Gastroesophageal sphincter (tissue), 4 donors: Measurements from ENCODE around the gene IKZF3. TPM values are rescaled to one million over a fixed set of nuclear protein-coding genes. Genes with fewer than 3 reads are reported as not detected.
"Not testable (repeated sequence)": the region's sequence is repeated elsewhere in the genome, so short reads cannot be mapped to it uniquely, and the experiment has no call there.

Experiments used
- ATAC-seq: fragments of 150-250 bp; one replicate; pipeline ENCODE4 v1.9.1; 2016; ENCODE audit warnings: mild to moderate bottlenecking, moderate library complexity
- H3K27ac ChIP-seq, 4 donors: fragments of 200-600 bp; sonication (generic) in 3 of 4; 1 replicate in 3 of 4; 2 replicates in 1 of 4; pipeline ENCODE4 v1.5.1; 2016 to 2019
- H3K27me3 ChIP-seq: fragments of 200-600 bp; sonication (generic); one replicate; pipeline ENCODE4 v1.5.1; 2019
- H3K36me3 ChIP-seq, 2 donors: fragments of 200-600 bp; sonication (generic); one replicate each; pipeline ENCODE4 v1.5.1; 2019; ENCODE audit warnings: control low read depth in 1 of 2
- H3K4me1 ChIP-seq, 3 donors: fragments of 200-600 bp; sonication (generic); 1 replicate in 2 of 3; 2 replicates in 1 of 3; pipeline ENCODE4 v1.5.1; 2016 to 2019; ENCODE audit warnings: control low read depth in 2 of 3
- H3K4me3 ChIP-seq, 2 donors: fragments of 200-600 bp; sonication (generic); one replicate each; pipeline ENCODE4 v1.5.1; 2019; ENCODE audit warnings: mild to moderate bottlenecking in 1 of 2, moderate library complexity in 1 of 2
- H3K9me3 ChIP-seq, 3 donors: fragments of 200-600 bp; sonication (generic); one replicate each; pipeline ENCODE4 v1.5.1; 2017 to 2019; ENCODE audit warnings: control low read depth in 2 of 3
- CTCF ChIP-seq, 4 experiments: fragments of 200-600 bp in 2 of 4; fragments of 450-650 bp in 2 of 4; sonication (generic) in 1 of 4; IDR thresholded peaks; one replicate each; pipeline ENCODE4 v1.5.1; 2017 to 2019; ENCODE audit warnings: antibody characterized with exemption in 4 of 4, mild to moderate bottlenecking in 2 of 4, moderate library complexity in 2 of 4
- EP300 ChIP-seq: sonication (generic); formaldehyde crosslinking; IDR thresholded peaks from one replicate; pipeline ENCODE4 v1.6.1; 2017; ENCODE audit warnings: antibody characterized with exemption, mild to moderate bottlenecking
- POLR2A ChIP-seq, 2 donors: fragments of 450-650 bp; IDR thresholded peaks; one replicate each; pipeline ENCODE4 v1.6.1; 2017; ENCODE audit warnings: antibody characterized with exemption in 2 of 2, mild to moderate bottlenecking in 2 of 2, moderate library complexity in 1 of 2
- POLR2AphosphoS5 ChIP-seq: sonication (generic); formaldehyde crosslinking; IDR thresholded peaks from one replicate; pipeline ENCODE4 v1.6.1; 2017; ENCODE audit warnings: antibody characterized with exemption
- WGBS, 2 donors: methylation state at CpG; one replicate each; pipeline ENCODE4 v1.1.5; 2018; ENCODE audit warnings: low coverage in 1 of 2; 5-methylcytosine and 5-hydroxymethylcytosine counted together
- total RNA-seq, 4 donors: library from RNA; depleted of rRNA; stranded (reverse); fragments of >200 nt; gene quantifications; one replicate each; pipeline ENCODE4 v1.1.0, GENCODE V29; 2016

Gene IKZF3
- total RNA-seq, 4 donors from 2014 or later = 0.62 to 1.5 (median 0.95) TPM

GRCh38 chr17:39899215-39899614, 35.1 kb upstream of the IKZF3 start:
- TF ChIP-seq EP300 (no peak), POLR2A (IDR thresholded peaks at IDR 0.05) (no peak), POLR2AphosphoS5 (no peak), CTCF (IDR thresholded peaks at IDR 0.05) (no peak)
- Histone ChIP-seq H3K36me3 (peaks cover 0 to 12% of the 10 kb centered on the region in 2 donors), H3K4me3 (no peak overlapping the region), H3K9me3 (no peaks in the 10 kb centered on the region), H3K4me1 (no peaks in the 10 kb centered on the region), H3K27me3 (peaks cover 3% of the 10 kb centered on the region), H3K27ac (no peak overlapping the region)
- ATAC-seq = no peak

- Histone ChIP-seq H3K27me3 (peaks cover 12% of the 10 kb centered on the region), H3K36me3 (peaks cover 0 to 2% of the 10 kb centered on the region in 2 donors), H3K27ac (no peak overlapping the region), H3K4me1 (no peaks in the 10 kb centered on the region), H3K4me3 (no peak overlapping the region), H3K9me3 (no peaks in the 10 kb centered on the region)
- ATAC-seq = no peak
- 97 to 100% methylated on average over 3 to 4 of the region's 4 CpGs for WGBS, 2 donors
- TF ChIP-seq POLR2A (IDR thresholded peaks at IDR 0.05) (no peak), EP300 (no peak), POLR2AphosphoS5 (no peak), CTCF (IDR thresholded peaks at IDR 0.05) (no peak)
Observed at GRCh38 chr17:39898088-39898487, 34.0 kb upstream of the IKZF3 start.

GRCh38 chr17:39894681-39895376, 30.7 kb upstream of the IKZF3 start:
- ATAC-seq = no peak
- H3K27ac ChIP-seq = no peak overlapping the region
- H3K9me3 ChIP-seq = peaks cover 0 to 5% (median 0%) of the 10 kb centered on the region in 3 donors
- WGBS, 2 donors = 11% methylated on average over 3 of the region's 3 CpGs; no CpG with 5 or more reads in 1 of the 2 donors
- H3K4me1 ChIP-seq = no peaks in the 10 kb centered on the region
- peaks cover 42% of the 10 kb centered on the region for H3K27me3 ChIP-seq
- TF ChIP-seq CTCF (IDR thresholded peaks at IDR 0.05) (no peak), POLR2AphosphoS5 (no peak), EP300 (no peak), POLR2A (IDR thresholded peaks at IDR 0.05) (no peak)
- no peak overlapping the region for H3K4me3 ChIP-seq
- no peaks in the 10 kb centered on the region for H3K36me3 ChIP-seq

GRCh38 chr17:39889200-39889599, 25.1 kb upstream of the IKZF3 start:
- TF ChIP-seq CTCF (IDR thresholded peaks at IDR 0.05) (no peak), EP300 (no peak), POLR2AphosphoS5 (no peak)
- WGBS, 2 donors = 21 to 29% methylated on average over 2 of the region's 2 CpGs

GRCh38 chr17:39887078-39887477, 23.0 kb upstream of the IKZF3 start:
- Histone ChIP-seq H3K4me1 (no peaks in the 10 kb centered on the region), H3K9me3 (peaks cover 0 to 5% (median 0%) of the 10 kb centered on the region in 3 donors), H3K27me3 (peaks cover 55% of the 10 kb centered on the region), H3K36me3 (no peaks in the 10 kb centered on the region), H3K27ac (no peak overlapping the region), H3K4me3 (no peak overlapping the region)
- ATAC-seq = no peak
- TF ChIP-seq EP300 (no peak), POLR2A (IDR thresholded peaks at IDR 0.05) (no peak), POLR2AphosphoS5 (no peak), CTCF (IDR thresholded peaks at IDR 0.05) (no peak)

More at GRCh38 chr17:39889200-39889599, 25.1 kb upstream of the IKZF3 start:
- peaks cover 69% of the 10 kb centered on the region for H3K27me3 ChIP-seq
- no peak overlapping the region for H3K27ac ChIP-seq
- ATAC-seq = no peak
- no peaks in the 10 kb centered on the region for H3K36me3 ChIP-seq
- H3K4me1 ChIP-seq = no peaks in the 10 kb centered on the region
- H3K4me3 ChIP-seq = no peak overlapping the region
- H3K9me3 ChIP-seq = peaks cover 0 to 5% (median 0%) of the 10 kb centered on the region in 3 donors

GRCh38 chr17:39886102-39886501, 22.0 kb upstream of the IKZF3 start:
- H3K4me1 ChIP-seq, H3K9me3 ChIP-seq, ATAC-seq, H3K27ac ChIP-seq, H3K4me3 ChIP-seq, H3K36me3 ChIP-seq: not testable (repeated sequence)
- WGBS, 2 donors = 62 to 86% methylated on average over 3 to 4 of the region's 5 CpGs
- H3K27me3 ChIP-seq = peaks cover 47% of the 10 kb centered on the region
